Mucosa of rectum (tissue), 2 donors: Measurements from ENCODE around the gene TEX30.

ENCODE experiments used
- H3K27ac ChIP-seq, 2 donors: one replicate each; pipeline ENCODE4 v1.7.0; 2013; ENCODE audit warnings: inconsistent platforms in 2 of 2, low read depth in 2 of 2, low read length in 2 of 2
- H3K27me3 ChIP-seq, 2 donors: one replicate each; pipeline ENCODE4 v1.7.0; 2013; ENCODE audit warnings: low read length in 2 of 2; ENCODE audit not compliant: control insufficient read depth in 2 of 2, insufficient read depth in 2 of 2
- H3K36me3 ChIP-seq, 2 donors: one replicate each; pipeline ENCODE4 v1.7.0; 2013; ENCODE audit warnings: low read length in 2 of 2; ENCODE audit not compliant: control insufficient read depth in 2 of 2, insufficient read depth in 2 of 2
- H3K4me1 ChIP-seq, 2 donors: one replicate each; pipeline ENCODE4 v1.7.0; 2013; ENCODE audit warnings: low read length in 2 of 2, mild to moderate bottlenecking in 1 of 2; ENCODE audit not compliant: control insufficient read depth in 2 of 2, insufficient read depth in 2 of 2
- H3K4me3 ChIP-seq, 2 donors: one replicate each; pipeline ENCODE4 v1.7.0; 2013; ENCODE audit warnings: low read length in 2 of 2
- H3K9ac ChIP-seq, 2 donors: one replicate each; pipeline ENCODE4 v1.7.0; 2013; ENCODE audit warnings: low read length in 2 of 2, low read depth in 1 of 2, mild to moderate bottlenecking in 1 of 2
- H3K9me3 ChIP-seq, 2 donors: one replicate each; pipeline ENCODE4 v1.7.0; 2013; ENCODE audit warnings: low read length in 2 of 2; ENCODE audit not compliant: control insufficient read depth in 2 of 2
- donor health status: healthy.
- donor health status: Normal muscosa, but diverticular disease.

The TEX30 gene

DNA sequence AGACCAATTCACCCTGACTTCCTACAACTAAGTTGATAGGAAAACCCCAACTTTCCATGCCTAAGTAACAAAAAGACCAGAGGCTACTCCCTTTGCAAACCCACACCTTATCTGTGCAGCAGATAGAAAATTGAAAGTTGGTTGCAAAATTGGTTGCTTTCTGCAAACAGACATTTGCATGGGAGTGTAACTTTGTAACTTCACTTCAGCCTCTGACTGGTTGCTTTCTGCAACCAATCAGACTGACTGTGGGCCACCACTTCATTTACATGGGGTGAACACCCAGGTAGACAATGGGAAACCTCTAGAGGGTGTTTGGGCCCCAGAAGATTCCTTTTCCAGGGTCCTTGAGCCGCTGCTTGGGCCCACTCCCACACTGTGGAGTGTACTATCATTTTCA, 9.8 kb downstream of the TEX30 start:
- Histone ChIP-seq H3K4me3 (no peak overlapping the region), H3K9me3 (no peaks in the 10 kb centered on the region), H3K36me3 (peaks cover 0 to 3% of the 10 kb centered on the region in 2 donors), H3K4me1 (no peaks in the 10 kb centered on the region), H3K27ac (no peak overlapping the region), H3K27me3 (no peaks in the 10 kb centered on the region), H3K9ac (no peak overlapping the region)

DNA sequence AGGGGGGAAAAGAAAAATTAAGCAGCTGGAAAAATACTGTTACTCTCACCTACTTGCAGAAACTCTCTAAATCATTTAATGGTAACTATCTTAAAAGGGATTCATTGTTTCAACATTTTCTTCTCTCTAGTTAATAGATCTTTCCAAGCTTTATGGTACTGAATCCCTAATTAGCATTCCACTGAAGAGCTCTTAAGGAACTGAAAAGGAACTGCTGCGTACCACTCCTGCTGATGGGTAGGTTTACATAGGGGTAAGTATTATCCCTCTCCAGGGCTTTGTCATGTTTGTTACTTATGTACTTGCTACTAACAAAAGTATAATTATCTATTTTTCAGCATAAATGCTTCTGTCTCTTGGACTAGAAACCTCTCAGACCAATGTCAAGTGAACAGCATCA, 12.5 kb downstream of the TEX30 start:
- H3K4me3 ChIP-seq = no peak overlapping the region
- H3K9ac ChIP-seq = no peak overlapping the region
- no peaks in the 10 kb centered on the region for H3K9me3 ChIP-seq
- no peaks in the 10 kb centered on the region for H3K4me1 ChIP-seq
- H3K27ac ChIP-seq = no peak overlapping the region
- H3K36me3 ChIP-seq = no peaks in the 10 kb centered on the region
- no peaks in the 10 kb centered on the region for H3K27me3 ChIP-seq

DNA sequence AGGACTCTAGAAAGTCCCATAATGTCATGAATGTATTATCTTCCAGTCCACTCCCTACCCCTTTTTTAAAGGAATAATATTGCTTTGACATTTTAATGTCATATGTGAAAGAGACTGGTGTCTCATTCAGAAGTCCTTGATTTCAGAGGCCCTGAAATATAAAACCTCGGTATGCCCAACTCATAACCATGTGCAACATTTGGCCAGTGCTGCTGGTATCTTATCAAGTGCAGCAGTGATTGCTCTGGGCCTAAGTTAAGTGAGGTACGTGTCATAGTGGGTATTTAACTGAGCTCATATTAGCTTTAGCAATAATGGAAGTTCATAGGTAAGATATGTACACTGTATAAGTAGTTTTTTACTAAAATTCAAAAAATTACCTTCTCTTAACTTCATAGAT, 14.7 kb downstream of the TEX30 start:
- H3K27ac ChIP-seq = no peak overlapping the region
- H3K4me1 ChIP-seq = no peaks in the 10 kb centered on the region
- H3K36me3 ChIP-seq = no peaks in the 10 kb centered on the region
- no peaks in the 10 kb centered on the region for H3K27me3 ChIP-seq
- no peaks in the 10 kb centered on the region for H3K9me3 ChIP-seq
- no peak overlapping the region for H3K4me3 ChIP-seq
- no peak overlapping the region for H3K9ac ChIP-seq

DNA sequence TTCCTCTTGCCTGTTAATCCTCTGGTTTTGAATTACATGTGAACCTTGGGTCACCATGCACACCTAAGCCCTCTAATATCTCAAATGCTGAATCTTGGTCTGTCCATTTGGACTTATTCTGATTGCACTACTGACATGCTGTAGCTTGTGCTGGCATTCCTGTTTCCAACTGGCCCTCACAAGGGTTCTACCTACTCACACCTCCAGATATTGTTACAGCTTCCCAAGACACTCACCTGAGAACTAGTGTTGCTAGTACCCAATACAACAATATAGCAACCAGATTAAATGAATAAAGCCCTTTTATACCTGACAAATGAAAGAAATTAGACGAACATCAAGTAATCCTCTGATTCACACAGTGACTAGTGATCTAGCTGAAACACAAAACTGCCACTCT, 16.6 kb downstream of the TEX30 start:
- H3K27me3 ChIP-seq = no peaks in the 10 kb centered on the region
- H3K27ac ChIP-seq = no peak overlapping the region
- no peak overlapping the region for H3K9ac ChIP-seq
- H3K4me1 ChIP-seq = no peaks in the 10 kb centered on the region
- H3K9me3 ChIP-seq = peaks cover 0 to 2% of the 10 kb centered on the region in 2 donors
- no peaks in the 10 kb centered on the region for H3K36me3 ChIP-seq
- H3K4me3 ChIP-seq = no peak overlapping the region

DNA sequence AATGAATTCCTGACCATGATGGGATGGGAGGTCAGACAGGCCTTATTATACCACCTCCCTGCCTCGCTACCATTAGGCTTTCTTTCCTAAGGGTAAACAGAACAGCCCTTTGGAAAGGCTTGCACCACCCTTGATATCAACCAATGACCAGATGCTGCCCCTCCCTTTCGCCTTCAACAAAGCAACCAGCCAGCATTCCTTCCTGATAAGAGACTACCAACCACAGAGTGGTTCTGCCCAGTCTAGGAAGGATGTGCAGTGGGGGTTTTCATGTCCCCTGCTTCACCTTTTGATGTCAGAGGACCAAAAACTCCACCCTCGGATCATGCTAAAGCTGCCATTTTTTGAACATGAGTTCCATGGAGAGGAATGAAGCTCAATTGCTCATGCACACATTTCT, 21.7 kb downstream of the TEX30 start:
- H3K9ac ChIP-seq = no peak overlapping the region
- H3K4me3 ChIP-seq = no peak overlapping the region
- peaks cover 0 to 3% of the 10 kb centered on the region in 2 donors for H3K9me3 ChIP-seq
- no peaks in the 10 kb centered on the region for H3K4me1 ChIP-seq
- H3K27me3 ChIP-seq = no peaks in the 10 kb centered on the region
- H3K27ac ChIP-seq = no peak overlapping the region
- no peaks in the 10 kb centered on the region for H3K36me3 ChIP-seq

DNA sequence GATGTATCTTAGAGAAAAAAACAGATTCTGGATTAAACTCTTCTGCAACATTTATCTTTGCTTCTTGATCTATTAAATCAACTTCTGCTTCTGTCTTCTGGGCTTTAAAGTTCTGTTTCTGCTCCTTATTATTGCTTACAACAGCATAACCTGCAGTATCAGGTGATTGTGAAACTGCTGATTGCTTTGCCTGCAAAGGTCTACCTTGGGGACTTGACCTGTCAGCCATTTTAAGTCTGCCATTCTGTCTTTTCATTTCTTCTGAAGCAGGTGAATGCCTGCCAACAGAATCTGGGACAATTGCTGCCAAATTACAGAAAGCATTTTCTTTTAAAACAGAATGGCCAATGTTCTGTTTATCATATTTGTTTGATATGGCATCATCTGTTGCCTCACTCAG, 31.1 kb downstream of the TEX30 start:
- Histone ChIP-seq H3K36me3 (no peaks in the 10 kb centered on the region), H3K9ac (no peak overlapping the region), H3K4me1 (no peaks in the 10 kb centered on the region), H3K9me3 (peaks cover 0 to 5% of the 10 kb centered on the region in 2 donors), H3K27ac (no peak overlapping the region), H3K27me3 (no peaks in the 10 kb centered on the region), H3K4me3 (no peak overlapping the region)

DNA sequence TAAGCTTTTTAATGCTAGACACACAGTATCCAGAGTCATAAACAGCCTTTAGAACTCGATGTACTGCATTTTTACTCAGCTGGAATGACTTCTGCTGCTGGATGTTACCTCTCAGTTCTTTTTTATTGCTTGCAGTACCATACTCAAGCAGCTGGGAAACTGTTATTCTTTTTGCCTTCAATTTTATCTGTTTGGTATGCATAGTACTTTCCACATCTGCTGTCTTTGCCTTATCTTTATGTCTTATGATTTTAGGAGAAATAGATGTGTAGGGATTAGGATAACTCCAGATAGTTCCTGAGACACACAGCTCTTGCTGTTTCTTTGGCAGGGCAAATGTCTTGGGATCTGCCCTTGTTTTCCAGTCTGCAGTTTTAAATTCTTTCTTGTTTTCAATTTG, 31.5 kb downstream of the TEX30 start:
- H3K27me3 ChIP-seq = no peaks in the 10 kb centered on the region
- H3K4me1 ChIP-seq = no peaks in the 10 kb centered on the region
- no peaks in the 10 kb centered on the region for H3K36me3 ChIP-seq
- H3K4me3 ChIP-seq = no peak overlapping the region
- H3K27ac ChIP-seq = no peak overlapping the region
- H3K9me3 ChIP-seq = peaks cover 0 to 5% of the 10 kb centered on the region in 2 donors
- H3K9ac ChIP-seq = no peak overlapping the region

DNA sequence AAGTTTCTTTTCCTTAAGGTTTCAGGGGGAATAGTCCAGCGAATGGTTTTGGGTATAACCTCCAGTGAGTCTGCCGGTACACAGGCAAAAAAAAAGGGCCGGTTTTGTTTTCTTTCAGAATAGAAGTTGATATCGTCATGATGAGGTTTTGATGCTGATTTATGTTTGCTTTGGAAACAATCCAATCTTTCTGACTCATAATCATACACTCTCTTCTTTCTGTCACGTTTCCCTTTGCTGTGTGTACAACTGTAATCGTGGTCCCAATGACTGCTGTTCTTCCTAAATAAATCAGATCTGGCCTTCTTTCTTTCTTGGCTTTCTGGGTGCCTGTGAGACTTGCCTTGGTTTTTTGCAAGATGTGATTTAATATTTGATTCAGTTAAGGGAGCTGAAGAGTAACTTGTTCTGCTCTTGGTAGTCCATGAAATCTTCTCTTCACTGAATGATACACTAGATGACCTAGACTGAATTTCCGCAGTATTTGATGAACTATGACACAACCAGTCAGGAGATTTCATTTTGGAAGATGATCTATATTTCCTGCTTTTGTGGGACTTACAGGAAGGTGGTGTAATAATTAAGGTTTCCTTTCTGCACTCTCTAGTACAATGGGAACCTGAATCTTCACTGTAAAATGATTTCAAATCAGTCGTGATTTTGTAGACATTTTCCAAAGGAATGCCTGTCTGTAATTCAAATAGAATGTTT, 43.9 kb downstream of the TEX30 start:
- Histone ChIP-seq H3K27me3 (peaks cover 0 to 2% of the 10 kb centered on the region in 2 donors), H3K4me1 (no peaks in the 10 kb centered on the region), H3K27ac (no peak overlapping the region), H3K9me3 (no peaks in the 10 kb centered on the region), H3K9ac (no peak overlapping the region), H3K36me3 (no peaks in the 10 kb centered on the region), H3K4me3 (no peak overlapping the region)

DNA sequence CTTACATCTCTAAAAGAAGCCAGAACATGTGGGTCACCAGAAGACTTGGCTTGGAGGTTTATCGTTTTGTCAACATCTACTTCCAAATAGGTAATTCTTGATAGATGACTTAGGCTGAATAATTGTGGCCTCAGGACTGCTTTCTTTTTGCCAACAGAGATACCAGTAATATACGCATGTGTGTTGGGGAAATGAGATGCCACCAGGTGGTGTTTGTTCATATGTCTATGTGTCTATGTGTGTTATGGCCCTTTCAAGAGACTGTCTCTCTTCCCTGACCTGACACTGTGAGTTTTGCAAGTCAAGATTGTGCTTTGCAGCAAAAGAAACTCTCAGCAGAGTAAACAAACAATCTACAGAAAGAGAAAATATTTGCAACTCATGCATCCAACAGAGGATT, 47.2 kb downstream of the TEX30 start:
- no peaks in the 10 kb centered on the region for H3K4me1 ChIP-seq
- no peak overlapping the region for H3K9ac ChIP-seq
- H3K27ac ChIP-seq = no peak overlapping the region
- H3K9me3 ChIP-seq = no peaks in the 10 kb centered on the region
- no peak overlapping the region for H3K4me3 ChIP-seq
- peaks cover 0 to 2% of the 10 kb centered on the region in 2 donors for H3K27me3 ChIP-seq
- no peaks in the 10 kb centered on the region for H3K36me3 ChIP-seq

DNA sequence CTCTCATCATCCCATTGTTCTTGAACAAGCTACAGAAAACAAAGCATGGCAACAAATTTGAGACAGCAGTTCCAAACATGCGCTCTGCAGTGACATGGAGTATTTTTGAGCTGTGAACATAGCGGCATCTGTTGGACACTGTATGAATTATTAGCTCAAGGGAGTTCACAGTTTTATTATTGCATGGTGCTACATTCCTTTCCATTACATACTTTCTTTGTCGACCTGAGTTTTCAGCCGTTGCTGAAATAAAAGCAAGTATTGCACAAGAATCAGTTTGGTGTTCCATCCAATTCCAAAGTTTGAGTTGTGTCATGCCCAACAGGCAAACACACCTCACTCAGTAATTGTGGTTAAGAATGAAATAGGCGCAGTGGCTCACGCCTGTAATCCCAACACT, 48.7 kb downstream of the TEX30 start:
- Histone ChIP-seq H3K27ac (no peak overlapping the region), H3K27me3 (no peaks in the 10 kb centered on the region), H3K9me3 (no peaks in the 10 kb centered on the region), H3K4me3 (no peak overlapping the region), H3K9ac (no peak overlapping the region), H3K36me3 (no peaks in the 10 kb centered on the region), H3K4me1 (no peaks in the 10 kb centered on the region)
